Measurements from ENCODE around the gene ZNF417. TPM values are rescaled to one million over a fixed set of nuclear protein-coding genes. Genes with fewer than 3 reads are reported as not detected.

Gene ZNF417
- total and polyA plus RNA-seq, 3 donors from 2014 or later = 13.4 to 20.2 (median 19.8) TPM

DNA sequence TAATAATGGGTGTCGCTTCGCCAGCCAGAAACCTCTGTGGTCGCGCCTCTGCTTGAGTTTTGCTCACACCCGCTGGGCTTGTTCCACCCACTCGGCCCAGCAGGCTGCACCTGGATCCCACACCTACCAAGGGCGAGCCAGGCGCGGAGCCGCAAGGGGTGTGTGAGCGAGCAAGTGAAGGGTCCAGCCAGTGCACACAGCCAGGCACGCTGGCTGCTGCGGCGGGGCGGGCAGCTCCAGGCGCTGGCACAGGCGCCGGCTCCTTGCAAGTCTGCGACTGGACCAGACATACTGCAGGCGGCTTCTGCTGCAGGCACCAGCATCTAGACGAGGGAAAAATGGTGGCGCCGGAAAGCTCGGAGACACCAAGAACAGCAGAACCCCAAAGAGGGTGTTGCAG is 32.9 kb upstream of the ZNF417 start:
- Histone ChIP-seq H3K9me3 (no peaks in the 10 kb centered on the region), H3K27me3 (no peaks in the 10 kb centered on the region), H3K36me3 (ENCODE audit: low read depth, missing control alignments) (no peaks in the 10 kb centered on the region), H3K4me1 (peaks cover 12% of the 10 kb centered on the region), H3K4me3 (peak overlapping the region in 1 of 2 donors; percentile 26), H3K27ac (no peak overlapping the region)
- TF ChIP-seq, protein P1, sequence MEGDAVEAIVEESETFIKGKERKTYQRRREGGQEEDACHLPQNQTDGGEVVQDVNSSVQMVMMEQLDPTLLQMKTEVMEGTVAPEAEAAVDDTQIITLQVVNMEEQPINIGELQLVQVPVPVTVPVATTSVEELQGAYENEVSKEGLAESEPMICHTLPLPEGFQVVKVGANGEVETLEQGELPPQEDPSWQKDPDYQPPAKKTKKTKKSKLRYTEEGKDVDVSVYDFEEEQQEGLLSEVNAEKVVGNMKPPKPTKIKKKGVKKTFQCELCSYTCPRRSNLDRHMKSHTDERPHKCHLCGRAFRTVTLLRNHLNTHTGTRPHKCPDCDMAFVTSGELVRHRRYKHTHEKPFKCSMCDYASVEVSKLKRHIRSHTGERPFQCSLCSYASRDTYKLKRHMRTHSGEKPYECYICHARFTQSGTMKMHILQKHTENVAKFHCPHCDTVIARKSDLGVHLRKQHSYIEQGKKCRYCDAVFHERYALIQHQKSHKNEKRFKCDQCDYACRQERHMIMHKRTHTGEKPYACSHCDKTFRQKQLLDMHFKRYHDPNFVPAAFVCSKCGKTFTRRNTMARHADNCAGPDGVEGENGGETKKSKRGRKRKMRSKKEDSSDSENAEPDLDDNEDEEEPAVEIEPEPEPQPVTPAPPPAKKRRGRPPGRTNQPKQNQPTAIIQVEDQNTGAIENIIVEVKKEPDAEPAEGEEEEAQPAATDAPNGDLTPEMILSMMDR (IDR thresholded peaks at IDR 0.05) = no peak
- no peak for TF ChIP-seq POLR2A (IDR thresholded peaks at IDR 0.05)
- no peak for DNase-seq
- WGBS, 2 donors = 70 to 71% methylated on average over 18 to 24 of the region's 24 CpGs
- intact Hi-C loops (cut with DNase I; ENCODE audit: low total_unique reads) = no loop called here

DNA sequence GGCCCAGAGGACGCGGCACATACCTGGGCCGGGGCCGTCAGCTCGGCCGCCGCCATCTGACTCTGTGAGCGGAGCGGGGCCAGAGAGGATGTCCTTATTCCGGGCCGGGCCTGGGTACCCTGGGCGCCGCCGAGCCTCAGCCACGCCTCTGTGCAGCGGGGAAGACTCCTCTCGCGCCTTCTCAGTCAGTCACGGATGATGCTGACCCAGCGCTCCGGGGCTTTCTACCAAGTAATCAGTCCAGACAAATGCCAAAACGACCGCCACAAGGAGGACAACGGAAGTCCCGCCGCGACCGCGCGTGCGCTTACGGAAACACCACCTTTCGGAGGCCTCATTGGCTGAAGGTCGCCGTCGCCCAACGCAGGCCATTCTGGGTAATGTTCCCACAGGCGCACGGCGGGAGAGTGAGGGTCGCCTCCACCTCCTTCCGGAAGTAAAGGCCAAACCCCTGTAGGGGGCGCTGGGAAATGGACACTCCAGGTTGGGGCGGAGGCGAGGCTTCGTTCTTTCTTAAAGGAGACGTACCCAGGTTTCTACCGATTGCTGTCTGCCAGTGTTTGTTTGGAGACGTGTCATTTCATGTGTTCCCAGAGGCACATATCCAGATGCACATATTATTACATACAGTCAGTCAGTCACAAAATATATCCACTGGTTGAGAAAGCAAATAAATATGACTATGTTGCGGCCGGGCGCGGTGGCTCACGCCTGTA is 31.2 kb upstream of the ZNF417 start, which contains the start of gene ZNF256:
TSS of gene ZNF256 (minus strand) at position 288 of the 716 bp plus-strand sequence. CDS start at position 56, 232 bp downstream.
- Histone ChIP-seq H3K27me3 (no peaks in the 10 kb centered on the region), H3K4me1 (peaks cover 12% of the 10 kb centered on the region), H3K9me3 (no peaks in the 10 kb centered on the region), H3K27ac (peak within 1 kb of the TSS; percentile 55 to 74), H3K4me3 (peak within 1 kb of the TSS; percentile 73 to 95), H3K36me3 (ENCODE audit: low read depth, missing control alignments) (no peaks in the 10 kb centered on the region)
- intact Hi-C loops (cut with DNase I; ENCODE audit: low total_unique reads) = no loop called here
- 7 to 8% methylated on average over 19 to 54 of the region's 54 CpGs for WGBS, 2 donors
- peak; percentile 97 for DNase-seq
- no peak for TF ChIP-seq POLR2A (IDR thresholded peaks at IDR 0.05)
- TF ChIP-seq, protein P1 (IDR thresholded peaks at IDR 0.05) = peak; percentile 40 to 84 (median 74)

DNA sequence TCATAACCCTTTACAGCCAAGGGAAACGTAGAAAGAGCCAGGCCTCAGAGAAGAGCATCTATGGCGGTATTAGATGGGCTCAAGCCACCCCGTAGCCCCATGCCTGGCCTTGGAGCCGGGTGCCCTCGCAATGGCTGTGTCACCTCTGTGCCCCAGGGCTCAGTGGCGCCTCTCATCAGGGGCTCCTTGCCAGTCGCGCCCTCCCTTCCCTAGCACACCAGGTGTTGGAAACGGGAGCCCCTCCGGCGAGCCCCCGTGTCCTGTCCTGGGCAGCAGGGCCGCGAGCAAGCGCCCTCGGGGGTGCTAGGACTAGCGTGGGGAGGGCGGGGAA is 30.7 kb upstream of the ZNF417 start:
- Histone ChIP-seq H3K27me3 (no peaks in the 10 kb centered on the region), H3K36me3 (ENCODE audit: low read depth, missing control alignments) (no peaks in the 10 kb centered on the region), H3K27ac (peak overlapping the region; percentile 55 to 74), H3K4me3 (peak overlapping the region; percentile 73 to 95), H3K9me3 (no peaks in the 10 kb centered on the region), H3K4me1 (peaks cover 12% of the 10 kb centered on the region)
- no peak for DNase-seq
- intact Hi-C loops (cut with DNase I; ENCODE audit: low total_unique reads) = no loop called here
- TF ChIP-seq POLR2A (IDR thresholded peaks at IDR 0.05) = no peak
- TF ChIP-seq, protein P1 (IDR thresholded peaks at IDR 0.05) = no peak
- 0 to 1% methylated on average over 8 to 18 of the region's 18 CpGs for WGBS, 2 donors

DNA sequence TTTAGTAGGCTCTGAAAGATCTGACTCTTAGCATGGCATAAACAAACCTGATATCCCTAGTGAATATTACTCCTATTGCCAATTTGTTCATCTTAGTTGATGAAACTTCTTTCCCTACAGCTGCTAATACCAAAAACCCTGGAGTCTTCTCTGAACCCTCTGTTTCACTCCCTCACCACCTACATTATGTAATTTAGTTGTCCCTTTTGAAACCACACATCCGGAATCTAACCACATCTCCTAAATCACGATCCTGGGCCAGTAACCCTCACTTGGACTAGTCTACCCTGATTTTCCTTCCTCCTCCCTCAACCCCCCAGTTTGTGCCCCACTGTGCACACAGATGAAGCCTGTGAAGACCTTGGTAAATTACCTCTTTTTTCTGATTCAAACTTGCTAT is 29.9 kb upstream of the ZNF417 start:
- peak overlapping the region in 1 of 2 donors; percentile 95 for H3K4me3 ChIP-seq
- TF ChIP-seq, protein P1 (IDR thresholded peaks at IDR 0.05) = no peak
- no peak for TF ChIP-seq POLR2A (IDR thresholded peaks at IDR 0.05)
- WGBS, 2 donors = 50% methylated on average over 2 of the region's 2 CpGs
- no peak for DNase-seq
- intact Hi-C loops (cut with DNase I; ENCODE audit: low total_unique reads) = no loop called here
- no peaks in the 10 kb centered on the region for H3K9me3 ChIP-seq
- H3K36me3 ChIP-seq (ENCODE audit: low read depth, missing control alignments) = no peaks in the 10 kb centered on the region
- no peaks in the 10 kb centered on the region for H3K27me3 ChIP-seq
- H3K4me1 ChIP-seq = peaks cover 12% of the 10 kb centered on the region
- no peak overlapping the region for H3K27ac ChIP-seq

DNA sequence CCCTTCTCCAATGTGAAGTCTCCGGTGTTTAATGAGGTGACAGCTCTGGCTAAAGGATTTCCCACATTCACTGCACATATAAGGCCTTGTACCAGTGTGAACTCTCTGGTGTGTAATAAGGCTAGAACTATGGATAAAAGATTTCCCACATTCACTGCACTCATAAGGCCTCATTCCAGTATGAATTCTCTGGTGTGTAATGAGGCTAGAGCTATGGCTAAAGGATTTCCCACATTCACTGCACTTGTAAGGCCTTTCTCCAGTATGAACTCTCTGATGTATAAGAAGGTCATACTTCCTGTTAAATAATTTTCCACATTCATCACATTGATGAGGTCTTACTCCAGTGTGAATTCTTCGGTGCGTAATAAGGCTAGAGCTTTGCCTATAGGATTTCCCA is 25.2 kb upstream of the ZNF417 start:
- intact Hi-C loops (cut with DNase I; ENCODE audit: low total_unique reads) = no loop called here
- TF ChIP-seq POLR2A (IDR thresholded peaks at IDR 0.05) = no peak
- TF ChIP-seq, protein P1 (IDR thresholded peaks at IDR 0.05) = no peak
- Histone ChIP-seq H3K27ac (no peak overlapping the region), H3K36me3 (ENCODE audit: low read depth, missing control alignments) (no peaks in the 10 kb centered on the region), H3K4me3 (no peak overlapping the region), H3K27me3 (no peaks in the 10 kb centered on the region), H3K9me3 (no peaks in the 10 kb centered on the region), H3K4me1 (peaks cover 6% of the 10 kb centered on the region)
- 97 to 100% methylated on average over 3 of the region's 3 CpGs for WGBS, 2 donors
- no peak for DNase-seq

All from testis (tissue), 3 donors.